H9 (cell line): ENCODE results near the gene IGF2. TPM values are rescaled to one million over a fixed set of nuclear protein-coding genes. Genes with fewer than 3 reads are reported as not detected.

Experiments
- DNase-seq: peaks from one replicate; pipeline ENCODE4 v3.0.0-alpha.2; 2017
- H2AFZ ChIP-seq: one replicate; pipeline ENCODE4 v1.6.1; 2013; ENCODE audit warnings: mild to moderate bottlenecking, low read length, control low read depth, moderate library complexity
- H2AK5ac ChIP-seq: 2 replicates; pipeline ENCODE4 v1.6.1; 2013; ENCODE audit warnings: low read length, control low read depth, mixed read lengths; ENCODE audit not compliant: insufficient read length
- H2BK120ac ChIP-seq: one replicate; pipeline ENCODE4 v1.6.1; 2013; ENCODE audit warnings: low read depth, mild to moderate bottlenecking, low read length, control low read depth, inconsistent platforms; ENCODE audit not compliant: poor library complexity, severe bottlenecking
- H2BK12ac ChIP-seq: 2 replicates; pipeline ENCODE4 v1.6.1; 2013; ENCODE audit warnings: low read length, control low read depth, mixed read lengths, low read depth; ENCODE audit not compliant: insufficient read length
- H2BK15ac ChIP-seq: 2 replicates; pipeline ENCODE4 v1.6.1; 2013; ENCODE audit warnings: low read depth, low read length, control low read depth
- H2BK20ac ChIP-seq: one replicate; pipeline ENCODE4 v1.6.1; 2013; ENCODE audit warnings: low read depth, mild to moderate bottlenecking, low read length, control low read depth, inconsistent platforms; ENCODE audit not compliant: poor library complexity, severe bottlenecking
- H2BK5ac ChIP-seq: 2 replicates; pipeline ENCODE4 v1.6.1; 2013; ENCODE audit warnings: low read length, control low read depth, mixed read lengths; ENCODE audit not compliant: insufficient read length
- H3K14ac ChIP-seq: 2 replicates; pipeline ENCODE4 v1.6.1; 2013; ENCODE audit warnings: low read length, control low read depth; ENCODE audit not compliant: insufficient read depth
- H3K18ac ChIP-seq: 2 replicates; pipeline ENCODE4 v1.6.1; 2013; ENCODE audit warnings: low read depth, mild to moderate bottlenecking, mixed read lengths, low read length, control low read depth; ENCODE audit not compliant: insufficient read length
- H3K23ac ChIP-seq: 2 replicates; pipeline ENCODE4 v1.6.1; 2013; ENCODE audit warnings: low read length, control low read depth, mixed read lengths, low read depth; ENCODE audit not compliant: insufficient read length
- H3K23me2 ChIP-seq: 2 replicates; pipeline ENCODE4 v1.6.1; 2013; ENCODE audit warnings: low read depth, mild to moderate bottlenecking, mixed read lengths, low read length, control low read depth; ENCODE audit not compliant: insufficient read length, poor library complexity, severe bottlenecking
- H3K27ac ChIP-seq: 2 replicates; pipeline ENCODE4 v1.5.1; 2013; ENCODE audit warnings: low read length, control low read depth, mixed read lengths, low read depth; ENCODE audit not compliant: insufficient read length
- H3K27me3 ChIP-seq: 2 replicates; pipeline ENCODE4 v1.6.1; 2013; ENCODE audit warnings: low read length, control low read depth, inconsistent platforms; ENCODE audit not compliant: insufficient read depth
- H3K4ac ChIP-seq: 2 replicates; pipeline ENCODE4 v1.6.1; 2013; ENCODE audit warnings: low read depth, mild to moderate bottlenecking, control low read depth, inconsistent platforms, low read length, moderate library complexity
- H3K4me1 ChIP-seq: 2 replicates; pipeline ENCODE4 v1.6.1; 2013; ENCODE audit warnings: low read length, control low read depth, inconsistent platforms; ENCODE audit not compliant: insufficient read depth
- H3K4me2 ChIP-seq: 2 replicates; pipeline ENCODE4 v1.6.1; 2013; ENCODE audit warnings: low read length, control low read depth, mixed read lengths; ENCODE audit not compliant: insufficient read length, insufficient read depth
- H3K56ac ChIP-seq: 2 replicates; pipeline ENCODE4 v1.6.1; 2013; ENCODE audit warnings: low read depth, mild to moderate bottlenecking, mixed read lengths, low read length, control low read depth; ENCODE audit not compliant: insufficient read length
- H3K79me1 ChIP-seq: 2 replicates; pipeline ENCODE4 v1.6.1; 2013; ENCODE audit warnings: low read depth, mild to moderate bottlenecking, moderate library complexity, low read length, control low read depth, inconsistent platforms; ENCODE audit not compliant: insufficient read depth, poor library complexity, severe bottlenecking
- H3K79me2 ChIP-seq: 2 replicates; pipeline ENCODE4 v1.6.1; 2013; ENCODE audit warnings: low read length, control low read depth, inconsistent platforms; ENCODE audit not compliant: insufficient read depth
- H3K9ac ChIP-seq: 2 replicates; pipeline ENCODE4 v1.6.1; 2013; ENCODE audit warnings: low read length, control low read depth, mixed read lengths; ENCODE audit not compliant: insufficient read length; ENCODE audit errors: extremely low read depth
- H3K9me3 ChIP-seq: one replicate; pipeline ENCODE4 v1.6.1; 2013; ENCODE audit warnings: low read depth, low read length, inconsistent platforms; ENCODE audit not compliant: control insufficient read depth
- H3T11ph ChIP-seq: one replicate; pipeline ENCODE4 v1.6.1; 2013; ENCODE audit warnings: mild to moderate bottlenecking, low read length, control low read depth, inconsistent platforms
- H4K20me1 ChIP-seq: one replicate; pipeline ENCODE4 v1.6.1; 2013; ENCODE audit not compliant: control insufficient read depth, insufficient read length, insufficient read depth
- H4K5ac ChIP-seq: 2 replicates; pipeline ENCODE4 v1.6.1; 2013; ENCODE audit warnings: low read depth, mild to moderate bottlenecking, mixed read lengths, low read length, control low read depth; ENCODE audit not compliant: insufficient read length
- H4K8ac ChIP-seq: replicated peaks from 2 replicates; pipeline ENCODE4 v1.6.1; 2013; ENCODE audit warnings: low read length, control low read depth, mixed read lengths, low read depth; ENCODE audit not compliant: insufficient read length
- H4K91ac ChIP-seq: 2 replicates; pipeline ENCODE4 v1.6.1; 2013; ENCODE audit warnings: low read depth, mild to moderate bottlenecking, moderate library complexity, mixed read lengths, low read length, control low read depth; ENCODE audit not compliant: insufficient read length
- H3K27ac Mint-ChIP-seq, 3 experiments: 2 replicates in 2 of 3; 3 replicates in 1 of 3; pipeline ENCODE4 v1.8.0; 2020 to 2021; ENCODE audit warnings: mixed read lengths in 3 of 3, mild to moderate bottlenecking in 1 of 3, moderate library complexity in 1 of 3
- H3K27me3 Mint-ChIP-seq: 2 replicates; pipeline ENCODE4 v1.8.0; 2021; ENCODE audit warnings: low read depth, mild to moderate bottlenecking, moderate library complexity, mixed read lengths
- H3K36me3 Mint-ChIP-seq, 3 experiments: 2 replicates in 2 of 3; 3 replicates in 1 of 3; pipeline ENCODE4 v1.8.0; 2020 to 2021; ENCODE audit warnings: low read depth in 3 of 3, mixed read lengths in 3 of 3; ENCODE audit not compliant: insufficient read depth in 1 of 3
- H3K4me1 Mint-ChIP-seq, 2 experiments: 2 replicates each; pipeline ENCODE4 v1.8.0; 2020; ENCODE audit warnings: mixed read lengths in 2 of 2
- H3K4me3 Mint-ChIP-seq, 2 experiments: 2 replicates in 1 of 2; 3 replicates in 1 of 2; pipeline ENCODE4 v1.8.0; 2020 to 2021; ENCODE audit warnings: mild to moderate bottlenecking in 2 of 2, mixed read lengths in 2 of 2, moderate library complexity in 1 of 2
- H3K9me3 Mint-ChIP-seq, 2 experiments: 2 replicates in 1 of 2; 3 replicates in 1 of 2; pipeline ENCODE4 v1.8.0; 2020; ENCODE audit warnings: mild to moderate bottlenecking in 2 of 2, mixed read lengths in 2 of 2, moderate library complexity in 1 of 2
- CTCF ChIP-seq: fragments of 200-600 bp; sonication (generic); conservative IDR thresholded peaks from 3 replicates; pipeline ENCODE4 v1.8.0; 2021; ENCODE audit warnings: antibody characterized with exemption, mild to moderate bottlenecking
- WGBS: extraction: QIAGEN DNeasy Blood & Tissue Kit; methylation state at CpG from one replicate; pipeline ENCODE4 v1.1.7; 2013; ENCODE audit warnings: missing lambda C conversion rate, low lambda C conversion rate, mixed read lengths; ENCODE audit not compliant: insufficient read length; ENCODE audit errors: extremely low coverage; 5-methylcytosine and 5-hydroxymethylcytosine counted together
- total RNA-seq: library from RNA; stranded (reverse); gene quantifications from 2 replicates; pipeline ENCODE4 v1.2.1, GENCODE V29; 2021

IGF2 gene
- total RNA-seq, 1 experiment from 2014 or later, result 2.8 TPM

DNA sequence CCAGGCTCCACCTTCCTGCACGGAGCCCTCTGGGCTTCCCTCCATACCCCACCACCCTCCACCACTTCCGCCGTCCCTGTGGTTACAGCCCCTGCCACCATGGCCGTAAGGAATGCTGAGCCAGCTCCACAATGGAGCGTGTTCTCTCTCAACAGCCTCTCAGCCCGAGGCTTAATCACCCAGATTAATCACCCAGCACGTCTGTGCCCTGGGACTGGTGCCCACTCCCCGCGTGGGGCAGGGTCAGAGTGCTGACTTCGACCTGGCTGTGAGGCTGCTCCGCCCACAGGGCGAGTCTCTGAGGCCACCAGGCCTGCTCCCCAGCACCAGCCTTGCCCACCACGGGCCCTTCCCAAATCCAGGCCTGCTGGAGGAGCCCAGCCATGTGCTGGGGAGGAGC is 36.5 kb upstream of the IGF2 start:
- H3K18ac ChIP-seq, result no peak overlapping the region
- no peak overlapping the region; a peak in 1 of 7 replicates for H3K27ac Mint-ChIP-seq

More for the DNA sequence above, 36.5 kb upstream of the IGF2 start:
- no peaks in the 10 kb centered on the region for H3K4me1 ChIP-seq
- H3K27me3 ChIP-seq, result no peaks in the 10 kb centered on the region; the same call in 1 of the 2 replicates
- no peak overlapping the region for H4K5ac ChIP-seq
- Mint-ChIP-seq H3K36me3 (no peaks in the 10 kb centered on the region), H3K27me3 (peaks cover 15% of the 10 kb centered on the region), H3K4me1 (peaks cover 0 to 5% of the 10 kb centered on the region in 2 experiments; a peak in 1 of 4 replicates), H3K4me3 (no peak overlapping the region), H3K9me3 (peaks cover 0 to 2% of the 10 kb centered on the region in 2 experiments; a peak in 2 of 5 replicates)
- H3K4me2 ChIP-seq, result no peak overlapping the region
- TF ChIP-seq CTCF, result no peak
- no peak overlapping the region for H3K23ac ChIP-seq
- no peak overlapping the region for H3K27ac ChIP-seq
- no peak overlapping the region for H2BK15ac ChIP-seq
- H4K91ac ChIP-seq, result no peak overlapping the region
- no peak overlapping the region for H3K9ac ChIP-seq
- no peak overlapping the region for H2BK20ac ChIP-seq
- H3K4ac ChIP-seq, result no peak overlapping the region
- H3K79me1 ChIP-seq, result no peaks in the 10 kb centered on the region
- no peak overlapping the region for H3T11ph ChIP-seq
- H2AK5ac ChIP-seq, result no peak overlapping the region
- H4K8ac ChIP-seq, result no peak overlapping the region
- no peak for DNase-seq
- no peak overlapping the region for H2AFZ ChIP-seq
- H2BK12ac ChIP-seq, result no peak overlapping the region
- H3K14ac ChIP-seq, result no peak overlapping the region
- no peaks in the 10 kb centered on the region for H4K20me1 ChIP-seq
- H3K23me2 ChIP-seq, result no peaks in the 10 kb centered on the region
- H2BK120ac ChIP-seq, result no peak overlapping the region
- WGBS, result no CpG with 5 or more reads among the region's 13 CpGs
- H2BK5ac ChIP-seq, result no peak overlapping the region
- no peak overlapping the region for H3K56ac ChIP-seq
- H3K9me3 ChIP-seq, result no peaks in the 10 kb centered on the region
- H3K79me2 ChIP-seq, result no peaks in the 10 kb centered on the region
